NCI-H128 (cell line): ENCODE measurements around the gene LRRC30.
A peak's percentile ranks its signal among the peaks of the same experiment; 100 is the strongest.

Experiments
- DNase-seq: peaks from one replicate; lab custom pipeline; 2025; ENCODE audit not compliant: unreplicated experiment; lab: John Stamatoyannopoulos, UW

The LRRC30 gene

GRCh38 chr18:7236933-7237332, 6.0 kb downstream of the LRRC30 start:
- no peak for DNase-seq

- DNase-seq: no peak
Measured at GRCh38 chr18:7237673-7238272, 6.9 kb downstream of the LRRC30 start.

- no peak for DNase-seq
Measured at GRCh38 chr18:7242926-7243325, 12.0 kb downstream of the LRRC30 start.

GRCh38 chr18:7248877-7249276, 18.0 kb downstream of the LRRC30 start:
- no peak for DNase-seq

- DNase-seq: no peak
Measured at GRCh38 chr18:7254163-7254562, 23.3 kb downstream of the LRRC30 start.

- DNase-seq: no peak
Measured at GRCh38 chr18:7255054-7255453, 24.2 kb downstream of the LRRC30 start.

GRCh38 chr18:7255643-7256042, 24.8 kb downstream of the LRRC30 start:
- no peak for DNase-seq

GRCh38 chr18:7256618-7257425, 25.9 kb downstream of the LRRC30 start:
- DNase-seq: no peak

- no peak for DNase-seq
Measured at GRCh38 chr18:7257426-7257740, 26.5 kb downstream of the LRRC30 start.

GRCh38 chr18:7259475-7259874, 28.6 kb downstream of the LRRC30 start:
- no peak for DNase-seq

GRCh38 chr18:7261199-7261598, 30.3 kb downstream of the LRRC30 start:
- no peak for DNase-seq

GRCh38 chr18:7267973-7268372, 37.1 kb downstream of the LRRC30 start:
- no peak for DNase-seq

- DNase-seq: no peak
Measured at GRCh38 chr18:7269942-7270341, 39.1 kb downstream of the LRRC30 start.

- peak; percentile 24 for DNase-seq
Measured at GRCh38 chr18:7272311-7273049, 41.6 kb downstream of the LRRC30 start.

- DNase-seq: no peak
Measured at GRCh38 chr18:7273301-7273921, 42.5 kb downstream of the LRRC30 start.

GRCh38 chr18:7281579-7281978, 50.7 kb downstream of the LRRC30 start:
- no peak for DNase-seq
